ENCODE data around the gene ZNF564. TPM values are rescaled to one million over a fixed set of nuclear protein-coding genes. Genes with fewer than 3 reads are reported as not detected.

The ZNF564 gene
- total and polyA plus RNA-seq, 2 of the 8 experiments (the other 6 are each of a cell fraction or from before 2014, with no cell fraction given), result 0.89 to 10.4 TPM

DNA sequence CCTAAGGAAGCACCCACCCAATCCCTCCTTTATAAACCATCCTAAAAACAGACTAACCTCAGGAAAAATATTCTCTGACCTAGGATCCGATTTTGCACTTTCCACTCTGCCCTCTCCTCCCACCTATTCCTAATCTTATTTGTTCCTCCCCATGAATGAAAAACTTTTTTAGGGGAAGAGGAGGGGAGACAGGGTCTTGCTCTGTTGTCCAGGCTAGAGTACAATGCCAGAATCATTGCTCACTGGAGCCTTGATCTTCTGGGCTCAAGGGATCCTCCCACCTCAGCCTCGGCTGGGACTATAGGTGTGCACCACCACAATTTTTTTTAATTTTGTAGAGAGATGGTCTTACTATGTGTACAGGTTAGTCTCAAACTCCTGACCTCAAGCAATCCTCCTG lies 4.4 kb downstream of the ZNF564 start:
- Histone ChIP-seq H2AK5ac (ENCODE audit: low read depth, low read length) (no peak overlapping the region), H3K4me1 (replicated peaks in 1 of 4; ENCODE audit: control insufficient read depth in 3 of 4, insufficient read depth in 4 of 4, low read length in 3 of 4) (peaks cover 0 to 2% (median 0%) of the 10 kb centered on the region in 4 experiments; a peak in 2 of 7 replicates), H2BK20ac (ENCODE audit: low read length) (no peak overlapping the region), H2BK12ac (ENCODE audit: low read depth, low read length) (no peak overlapping the region), H4K5ac (ENCODE audit: insufficient read length, low read depth, low read length) (no peak overlapping the region), H4K91ac (replicated peaks; ENCODE audit: insufficient read length, low read length) (no peak overlapping the region), H2BK120ac (replicated peaks; ENCODE audit: low read depth, low read length) (no peak overlapping the region), H3K18ac (ENCODE audit: extremely low read depth, low read length) (no peak overlapping the region), H3K79me2 (ENCODE audit: control insufficient read depth in 1 of 2, insufficient read depth in 2 of 2, low read length in 2 of 2) (peaks cover 0 to 60% of the 10 kb centered on the region in 2 experiments; a peak in 3 of 4 replicates), H3K27ac (ENCODE audit: low read depth, low read length) (no peak overlapping the region), H3K9me3 (ENCODE audit: insufficient read depth in 2 of 2, low read depth in 1 of 2, low read length in 1 of 2) (peaks cover 0 to 5% of the 10 kb centered on the region in 2 experiments; a peak in 1 of 4 replicates), H3K4ac (replicated peaks; ENCODE audit: insufficient read length, low read depth, low read length) (no peak overlapping the region), H4K8ac (ENCODE audit: extremely low read depth, insufficient read depth, low read length) (no peak overlapping the region), H3K9ac (replicated peaks in 1 of 4; ENCODE audit: extremely low read depth in 1 of 4, low read depth in 3 of 4, low read length in 3 of 4) (no peak overlapping the region), H3K79me1 (ENCODE audit: low read depth, low read length) (peaks cover 9% of the 10 kb centered on the region), H4K20me1 (replicated peaks in 1 of 2; ENCODE audit: control insufficient read depth in 1 of 2, insufficient read depth in 2 of 2, low read length in 2 of 2) (peaks cover 0 to 6% of the 10 kb centered on the region in 2 experiments), H2BK5ac (ENCODE audit: low read depth, low read length) (no peak overlapping the region), H3K23ac (ENCODE audit: insufficient read length) (no peak overlapping the region), H2AFZ (ENCODE audit: low read length) (no peak overlapping the region), H3K27me3 (replicated peaks in 1 of 4; ENCODE audit: control insufficient read depth in 3 of 4, extremely low read depth in 1 of 4, insufficient read depth in 3 of 4, low read length in 3 of 4) (no peaks in the 10 kb centered on the region), H3K23me2 (ENCODE audit: low read depth, low read length) (no peaks in the 10 kb centered on the region; the same call in 1 of the 2 replicates), H3K36me3 (ENCODE audit: control insufficient read depth in 2 of 4, insufficient read depth in 4 of 4, low read length in 3 of 4) (no peaks in the 10 kb centered on the region; a peak in 1 of 8 replicates), H3K14ac (ENCODE audit: insufficient read length) (no peak overlapping the region), H3K4me2 (ENCODE audit: insufficient read depth in 1 of 2, low read depth in 2 of 2, low read length in 2 of 2) (no peak overlapping the region), H3K56ac (replicated peaks; ENCODE audit: insufficient read length, low read depth, low read length) (no peak overlapping the region), H2BK15ac (ENCODE audit: low read length) (no peak overlapping the region), H3K4me3 (ENCODE audit: extremely low read depth in 1 of 4, insufficient read depth in 2 of 4, low read depth in 3 of 4, low read length in 4 of 4) (no peak overlapping the region)
- TF ChIP-seq CBX8 (IDR thresholded peaks at IDR 0.05; ENCODE audit: borderline replicate concordance, low read depth, low read length), result no peak
- no peak for TF ChIP-seq EP300 (IDR thresholded peaks at IDR 0.05; ENCODE audit: borderline replicate concordance in 1 of 2, low read depth in 2 of 2, low read length in 2 of 2)
- TF ChIP-seq NRF1 (IDR thresholded peaks at IDR 0.05; ENCODE audit: low read depth, low read length), result no peak
- CTCF ChIA-PET (ENCODE audit: partially characterized antibody), result interaction anchor here (0.6 kb wide), 1 partner anchor 45 kb away, joined by 3 read pairs; no protein-coding TSS in a partner anchor
- no peak for FAIRE-seq
- DNase-seq (ENCODE audit: low read depth in 1 of 2, low spot score in 2 of 2), result no peak
- 93% methylated on average over 2 of the region's 2 CpGs; no CpG with 5 or more reads in 1 of the 2 experiments for WGBS, 2 experiments (ENCODE audit: extremely low coverage in 1 of 2, insufficient coverage in 1 of 2, insufficient read length in 1 of 2, insufficient replicate concordance in 2 of 2, low coverage in 1 of 2, low lambda C conversion rate in 2 of 2, missing lambda C conversion rate in 1 of 2)
- POLR2A ChIA-PET (ENCODE audit: partially characterized antibody), result no interaction called here
